HG03025 (cell line): ENCODE measurements around the gene ZNF354B.
"Not testable (repeated sequence)": the region's sequence is repeated elsewhere in the genome, so short reads cannot be mapped to it uniquely, and the experiment has no call there.

Experiments used
- ATAC-seq: cut with Tn5 transposase; IDR thresholded peaks from one replicate; pipeline ENCODE4 v1.9.1; 2021; ENCODE audit warnings: mild to moderate bottlenecking, moderate library complexity; ENCODE audit not compliant: unreplicated experiment, low FRiP score

Gene ZNF354B

DNA sequence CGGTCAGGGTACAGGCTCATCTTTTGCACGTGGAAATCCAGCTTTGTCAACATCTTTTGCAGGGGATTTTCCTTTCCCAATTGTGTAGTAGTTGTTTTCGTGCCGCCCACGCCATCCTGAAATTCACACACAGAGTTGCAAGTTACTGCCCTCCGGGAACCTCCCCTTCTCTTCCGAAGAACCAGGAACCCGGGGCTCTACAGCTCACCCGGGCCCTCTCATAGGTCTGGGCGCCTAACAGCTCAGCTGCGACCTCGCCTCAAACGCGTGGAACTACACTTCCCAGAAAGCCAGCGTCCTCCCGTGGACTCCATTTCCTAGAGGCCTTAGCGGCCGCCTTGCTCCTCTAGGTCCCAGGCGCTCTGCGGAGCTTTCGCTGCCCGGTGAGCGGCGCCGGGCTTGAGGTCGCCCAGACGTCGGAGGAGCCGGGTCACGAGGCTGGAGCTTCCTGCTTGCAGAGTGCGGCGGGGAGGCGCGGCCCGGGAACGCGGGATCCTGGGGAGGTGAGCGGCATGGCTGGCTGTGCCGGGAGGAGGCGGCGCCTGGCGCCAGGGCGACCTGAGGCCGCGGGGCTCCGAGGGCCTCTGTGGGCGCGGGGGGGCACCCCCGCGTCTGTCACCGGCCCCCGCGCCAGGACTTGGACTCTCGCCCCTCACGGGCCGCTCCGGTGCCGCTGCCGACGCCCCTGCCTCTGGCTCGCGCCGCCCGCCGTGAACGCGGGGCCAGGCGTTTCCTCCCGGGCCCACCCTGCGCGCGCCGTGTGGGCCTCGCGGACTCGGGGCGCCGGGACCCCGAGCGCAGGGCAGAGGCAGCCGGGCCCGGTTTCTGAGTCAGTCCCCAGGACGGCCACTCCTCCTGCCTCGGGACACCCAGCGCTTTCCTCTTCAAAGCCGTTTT is at the start of gene ZNF354B:
Gene ZNF354B, plus strand, starts transcription at position 329 of the 897 bp plus-strand sequence. CDS start 1,095 bp downstream, outside the sequence.
- ATAC-seq = peak; percentile 97

DNA sequence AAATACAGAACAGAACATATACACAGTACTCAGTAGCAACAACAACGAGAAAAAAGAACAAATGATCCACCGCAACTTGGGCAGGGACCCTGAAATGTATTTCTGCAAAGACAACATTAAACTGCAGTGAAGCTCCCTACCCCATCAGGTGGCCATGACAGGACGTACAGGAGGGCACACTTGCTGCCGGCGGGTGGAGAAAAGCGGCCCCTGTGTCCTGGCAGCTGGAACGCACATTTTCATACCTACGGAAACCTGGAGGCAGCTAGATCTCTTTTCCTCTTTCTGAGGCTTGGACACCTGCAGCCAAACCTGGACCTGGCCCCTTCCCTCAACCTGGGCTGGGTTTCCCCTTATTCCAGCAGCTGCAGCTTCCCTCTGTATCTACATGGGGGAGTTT is 42.2 kb upstream of the ZNF354B start:
- no peak for ATAC-seq

DNA sequence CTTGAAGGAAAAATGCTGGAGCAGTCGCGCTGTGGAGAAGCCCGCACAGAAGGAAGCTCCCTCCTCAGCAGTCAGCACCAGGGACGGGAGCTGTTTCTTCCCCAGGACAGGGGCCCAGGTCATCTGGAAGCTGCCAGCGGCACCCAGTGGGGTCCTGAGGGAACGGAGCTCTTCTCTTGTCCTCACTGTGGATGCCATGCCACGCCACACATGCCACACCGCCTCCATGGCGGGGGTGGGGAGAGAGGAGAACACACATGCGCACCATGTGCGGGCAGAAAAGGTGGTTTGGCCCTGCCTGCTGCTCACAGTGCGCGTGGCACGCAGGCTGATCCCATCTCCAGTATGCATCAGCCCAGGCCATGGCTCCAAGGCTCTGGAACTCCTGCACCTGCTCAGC is 41.7 kb upstream of the ZNF354B start:
- ATAC-seq = no peak

- ATAC-seq = no peak
Observed at GRCh38 chr5:178820001-178820400, 39.8 kb upstream of the ZNF354B start.

DNA sequence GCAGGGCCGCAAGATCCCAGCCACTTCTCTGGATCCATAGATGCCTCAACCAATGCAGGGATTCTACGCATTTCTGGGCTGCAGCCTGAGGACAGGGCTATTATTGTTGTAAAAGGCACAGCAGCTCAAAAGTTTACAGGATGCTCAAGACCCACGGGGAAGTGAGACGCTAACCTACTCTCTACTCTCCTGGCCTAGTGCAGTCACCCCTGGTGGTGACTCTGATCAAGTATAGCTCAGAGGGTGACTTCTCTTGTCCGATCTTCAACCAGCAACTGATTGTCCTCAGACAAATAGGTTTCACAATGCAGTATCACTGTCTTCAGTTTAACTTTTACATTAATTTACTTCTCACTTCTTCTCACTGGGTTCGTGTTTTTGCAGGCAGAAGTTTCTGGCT is 34.3 kb upstream of the ZNF354B start:
- ATAC-seq = no peak

GRCh38 chr5:178826216-178826615 is 33.5 kb upstream of the ZNF354B start:
- no peak for ATAC-seq

DNA sequence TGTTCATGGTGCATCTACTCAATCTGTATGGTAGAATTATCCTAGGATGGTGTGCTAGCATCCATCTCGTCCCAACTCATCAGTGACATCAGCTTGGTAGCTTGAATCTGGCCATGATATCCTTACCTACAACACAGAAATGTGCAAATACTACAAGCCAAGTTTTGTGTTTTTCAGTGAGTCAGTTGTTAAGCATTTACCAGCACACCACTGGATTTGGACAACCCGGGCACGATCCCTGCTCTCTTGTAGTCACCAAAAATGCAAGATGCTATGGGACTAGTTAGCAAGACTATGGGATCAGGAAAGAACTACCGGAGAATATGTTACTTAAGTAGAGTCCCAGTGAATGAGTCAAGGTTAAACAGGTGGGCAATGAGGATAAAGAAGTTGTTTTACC is 32.1 kb upstream of the ZNF354B start:
- no peak for ATAC-seq

DNA sequence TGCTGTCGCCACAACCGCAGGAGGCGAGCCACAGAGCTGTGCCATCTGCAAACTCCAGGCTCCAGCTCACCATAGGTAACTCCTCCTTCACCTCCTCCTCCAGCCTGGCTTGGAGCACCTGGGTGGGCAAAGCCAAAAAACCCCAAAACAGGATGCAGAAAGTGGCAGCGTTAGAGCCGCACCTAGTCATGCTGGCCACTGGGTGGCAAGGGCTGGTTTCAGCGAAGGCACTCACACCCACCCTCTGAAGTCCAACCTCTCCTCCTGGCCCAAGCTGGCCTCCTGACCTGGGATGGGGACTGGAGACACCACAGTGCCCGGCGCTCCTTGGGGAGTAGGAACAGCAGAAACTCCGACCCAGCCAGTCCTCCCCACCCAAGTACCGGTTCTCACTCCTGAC is 28.7 kb upstream of the ZNF354B start:
- ATAC-seq = no peak

DNA sequence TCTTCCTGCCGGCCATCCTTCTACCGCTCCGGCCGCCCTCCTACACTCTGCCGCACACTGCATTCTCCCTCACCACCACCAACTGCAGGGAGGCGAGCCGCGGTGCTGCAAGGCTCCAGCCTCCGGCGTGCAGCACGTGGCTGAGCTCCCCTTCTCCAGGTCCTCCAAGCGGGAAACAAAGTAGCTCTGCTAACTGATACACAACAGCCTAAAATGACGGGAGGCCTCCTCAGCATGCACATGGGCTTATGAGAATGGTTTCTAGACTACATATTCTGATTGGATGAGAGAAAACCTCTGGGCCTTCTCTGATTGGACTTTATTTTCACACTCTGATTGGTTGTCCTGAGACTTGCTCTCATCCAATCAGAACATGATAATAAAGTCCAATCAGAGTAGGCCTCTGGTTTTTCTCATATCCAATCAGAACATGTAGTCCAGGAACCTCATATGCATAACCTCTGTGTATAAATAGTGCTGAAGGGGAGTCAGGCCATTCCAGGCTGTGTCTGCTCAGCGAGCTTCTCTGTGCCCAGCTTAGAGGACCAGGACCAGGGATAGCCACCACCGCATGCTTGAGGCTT is 27.0 kb upstream of the ZNF354B start:
- ATAC-seq = no peak

GRCh38 chr5:178836628-178837027 is 23.1 kb upstream of the ZNF354B start:
- no peak for ATAC-seq

- not testable (repeated sequence) for ATAC-seq
Observed at GRCh38 chr5:178838695-178839318, 20.9 kb upstream of the ZNF354B start.

DNA sequence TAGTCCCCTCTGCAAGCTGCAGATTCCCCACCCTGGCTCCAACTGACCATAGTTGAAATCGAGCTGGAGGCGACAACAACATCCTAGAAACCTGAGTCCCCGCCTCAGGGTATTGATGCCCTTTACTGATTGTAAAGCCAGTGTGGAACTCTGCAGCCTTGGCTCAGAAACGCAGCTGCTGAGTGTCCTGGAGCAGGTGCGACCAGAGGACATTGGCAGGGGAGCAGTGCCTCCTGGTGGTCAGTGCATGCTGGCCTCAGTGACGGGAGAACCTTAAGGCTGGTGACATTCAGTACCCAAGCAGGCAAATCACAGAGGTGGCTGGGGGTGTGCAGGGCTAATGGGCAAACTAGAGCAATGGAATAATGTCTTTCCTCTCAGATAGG is 20.4 kb upstream of the ZNF354B start:
- no peak for ATAC-seq

GRCh38 chr5:178840399-178840798 is 19.4 kb upstream of the ZNF354B start:
- not testable (repeated sequence) for ATAC-seq

GRCh38 chr5:178849316-178849715 is 10.4 kb upstream of the ZNF354B start:
- ATAC-seq = no peak

GRCh38 chr5:178851951-178852350 is 7.8 kb upstream of the ZNF354B start:
- ATAC-seq = no peak

DNA sequence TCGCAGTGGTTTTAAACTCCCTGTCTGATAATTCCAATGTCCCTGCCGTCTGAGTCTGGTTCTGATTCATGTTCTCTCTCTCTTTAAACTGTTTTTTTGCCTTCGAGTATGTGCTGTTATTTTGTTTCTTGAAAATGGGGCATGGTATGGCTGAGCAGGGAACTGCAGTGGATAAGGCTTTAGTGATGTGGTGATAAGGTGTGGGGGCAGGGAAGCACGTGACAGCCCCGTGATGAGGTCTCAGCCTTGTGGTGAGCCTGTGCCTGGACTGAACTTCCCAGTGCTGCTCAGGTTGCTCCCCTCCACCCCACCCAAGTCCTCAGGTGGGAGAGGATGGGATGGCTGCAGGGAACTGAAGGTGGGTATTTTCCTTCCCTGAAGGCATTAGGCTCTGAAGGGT is 5.5 kb upstream of the ZNF354B start:
- ATAC-seq = no peak

DNA sequence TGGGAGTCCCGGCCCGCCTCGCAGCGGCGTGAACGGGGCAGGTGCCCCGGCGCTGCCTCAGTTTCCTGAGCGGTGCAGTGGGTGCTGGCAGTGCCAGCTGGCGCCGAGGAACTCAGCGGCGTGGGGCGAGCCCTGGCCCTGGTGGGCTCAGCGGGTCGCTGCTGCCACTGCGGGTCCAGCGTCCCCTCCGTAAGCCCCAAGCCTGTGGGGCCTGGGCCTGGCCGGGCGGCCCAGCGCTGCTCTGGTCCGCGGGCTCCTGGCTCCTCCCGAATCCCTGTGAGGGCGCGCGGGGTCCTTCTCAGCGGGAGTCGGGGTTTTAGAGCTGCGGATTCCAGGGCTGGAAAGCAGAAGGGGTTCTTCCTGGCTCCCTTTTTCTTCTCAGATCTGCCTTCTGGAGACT is 862 bp downstream of the ZNF354B start:
- ATAC-seq = not testable (repeated sequence)

DNA sequence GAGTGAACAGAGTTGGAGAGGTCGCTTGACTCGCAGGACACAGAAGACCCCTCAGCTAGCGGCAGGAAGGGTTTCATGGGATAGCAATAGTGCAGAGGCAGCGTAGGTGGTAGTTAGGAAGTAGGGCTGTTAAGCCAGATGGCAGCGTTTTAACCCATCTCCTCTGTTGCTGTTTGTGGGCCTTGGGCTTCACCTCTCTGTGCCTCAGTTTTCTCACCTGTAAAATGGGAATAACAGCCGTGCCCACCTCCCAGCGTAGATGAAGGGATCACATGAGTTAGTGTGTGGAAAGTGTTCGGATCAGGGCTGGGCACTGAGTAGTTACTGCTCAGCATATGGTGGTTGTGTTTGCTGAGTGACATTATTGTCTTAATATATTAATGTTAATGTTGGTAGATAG is 1.9 kb downstream of the ZNF354B start:
- ATAC-seq = no peak

GRCh38 chr5:178866946-178867345 is 7.2 kb downstream of the ZNF354B start:
- ATAC-seq = no peak

- ATAC-seq = no peak
Observed at GRCh38 chr5:178869577-178869976, 9.8 kb downstream of the ZNF354B start.

GRCh38 chr5:178870411-178870810 is 10.7 kb downstream of the ZNF354B start:
- no peak for ATAC-seq

- ATAC-seq = no peak
Observed at GRCh38 chr5:178872302-178872701, 12.5 kb downstream of the ZNF354B start.
